Dedifferentiated amniotic fluid mesenchymal stem cell (primary cell): ENCODE data around the gene CFAP20DC.
"Not testable (repeated sequence)": the region's sequence is repeated elsewhere in the genome, so short reads cannot be mapped to it uniquely, and the experiment has no call there.

ENCODE experiments used
- DNase-seq: peaks from one replicate; pipeline ENCODE4 v3.0.0-alpha.2; 2016; ENCODE audit errors: extremely low spot score

CFAP20DC gene

GRCh38 chr3:58696093-58696492 is 353.7 kb downstream of the CFAP20DC start:
- DNase-seq: no peak

GRCh38 chr3:58695284-58695683 is 354.5 kb downstream of the CFAP20DC start:
- DNase-seq: not testable (repeated sequence)

GRCh38 chr3:58693940-58694850 is 355.6 kb downstream of the CFAP20DC start:
- DNase-seq: no peak

GRCh38 chr3:58692484-58692883 is 357.3 kb downstream of the CFAP20DC start:
- DNase-seq: no peak
